Adrenal gland (tissue), 12 donors: ENCODE results near the gene ZNF813. TPM values are rescaled to one million over a fixed set of nuclear protein-coding genes. Genes with fewer than 3 reads are reported as not detected.
"Not testable (repeated sequence)": the region's sequence is repeated elsewhere in the genome, so short reads cannot be mapped to it uniquely, and the experiment has no call there.

Experiments used
- DNase-seq, 7 donors: peaks; one replicate each; pipeline ENCODE4 v3.0.0-alpha.2; 2019 to 2020
- H3K27ac ChIP-seq, 5 donors: fragments of 200-600 bp; sonication (generic) in 4 of 5; 1 replicate in 3 of 5; 2 replicates in 2 of 5; pipeline versions ENCODE4 v1.5.1 to v1.8.0; 2016 to 2020; ENCODE audit warnings: mild to moderate bottlenecking in 1 of 5
- H3K27me3 ChIP-seq: fragments of 200-600 bp; 2 replicates; pipeline ENCODE4 v1.8.0; 2021
- H3K36me3 ChIP-seq, 2 donors: fragments of 200-600 bp; replicated peaks in 1 of 2; 1 replicate in 1 of 2; 2 replicates in 1 of 2; pipeline versions ENCODE4 v1.5.1 to v1.8.0; 2018 to 2022
- H3K4me1 ChIP-seq, 2 donors: fragments of 200-600 bp; replicated peaks in 1 of 2; 1 replicate in 1 of 2; 2 replicates in 1 of 2; pipeline versions ENCODE4 v1.5.1 to v1.8.0; 2018 to 2021
- H3K4me3 ChIP-seq, 4 donors: fragments of 200-600 bp; sonication (generic) in 3 of 4; one replicate each; pipeline ENCODE4 v1.5.1; 2016 to 2018
- H3K9me3 ChIP-seq, 3 donors: fragments of 200-600 bp; sonication (generic) in 1 of 3; replicated peaks in 1 of 3; 1 replicate in 2 of 3; 2 replicates in 1 of 3; pipeline versions ENCODE4 v1.5.1 to v1.8.0; 2016 to 2021
- POLR2A ChIP-seq, 2 donors: fragments of 450-650 bp; IDR thresholded peaks; one replicate each; pipeline ENCODE4 v1.6.1; 2017; ENCODE audit warnings: antibody characterized with exemption in 2 of 2, mild to moderate bottlenecking in 2 of 2, moderate library complexity in 1 of 2
- WGBS, 4 donors: extraction: QIAGEN DNeasy Blood & Tissue Kit in 2 of 4; methylation state at CpG; one replicate each; pipeline versions ENCODE4 v1.1.5 to v1.1.7; 2013 to 2017; 5-methylcytosine and 5-hydroxymethylcytosine counted together
- intact Hi-C, 2 donors: fragments of 100-400 bp; cut with DNase I; formaldehyde crosslinking; loops; one replicate each; pipeline versions ENCODE4 v1.14.1 to v1.15.0; 2022 to 2023
- polyA plus RNA-seq, 3 donors: library from polyadenylated mRNA; stranded (reverse); fragments of 200-250 nt in 2 of 3; fragments of 350-450 nt in 1 of 3; fragmentation: Illumina TruSeq in 1 of 3; extraction: RNeasy Lipid Tissue Mini Kit (QIAGEN cat#74804) in 1 of 3; gene quantifications; one replicate each; pipeline ENCODE4 v1.2.3, GENCODE V29; 2013 to 2014
- total RNA-seq, 9 donors: library from RNA; depleted of rRNA in 4 of 9; stranded (reverse); fragments of >200 nt in 4 of 9; fragments of 120-200 nt in 1 of 9; fragmentation: NEBNext Ultra II Directional in 1 of 9; extraction: Animal tissue kit (Norgen Biotek cat#: 25700) in 1 of 9; gene quantifications; one replicate each; pipeline versions ENCODE4 v1.1.0 to v1.2.4, GENCODE V29; 2013 to 2023
- TF ChIP-seq, protein P1 (sequence below), 6 experiments: fragments of 450-650 bp in 4 of 6; fragments of 200-600 bp in 2 of 6; sonication (generic) in 1 of 6; IDR thresholded peaks; 1 replicate in 5 of 6; 2 replicates in 1 of 6; pipeline versions ENCODE4 v1.5.1 to v1.8.0; 2016 to 2021; ENCODE audit warnings: antibody characterized with exemption in 6 of 6, mild to moderate bottlenecking in 2 of 6, moderate library complexity in 1 of 6
- donor health status: healthy with polysubstance abuse.
- donor health status: Bipolar disorder and iron deficiency.
- donor health status: DM: yes; HTN: yes; CAD: no.
- donor health status: DM: no; HTN: no; CAD: no.
- donor health status: DM: no; HTN: no; CAD: no.
- donor health status: DM: yes; HTN: yes; CAD: no.

Gene ZNF813
- total and polyA plus RNA-seq, 12 donors: 0.51 to 6.4 (median 2.5) TPM

DNA sequence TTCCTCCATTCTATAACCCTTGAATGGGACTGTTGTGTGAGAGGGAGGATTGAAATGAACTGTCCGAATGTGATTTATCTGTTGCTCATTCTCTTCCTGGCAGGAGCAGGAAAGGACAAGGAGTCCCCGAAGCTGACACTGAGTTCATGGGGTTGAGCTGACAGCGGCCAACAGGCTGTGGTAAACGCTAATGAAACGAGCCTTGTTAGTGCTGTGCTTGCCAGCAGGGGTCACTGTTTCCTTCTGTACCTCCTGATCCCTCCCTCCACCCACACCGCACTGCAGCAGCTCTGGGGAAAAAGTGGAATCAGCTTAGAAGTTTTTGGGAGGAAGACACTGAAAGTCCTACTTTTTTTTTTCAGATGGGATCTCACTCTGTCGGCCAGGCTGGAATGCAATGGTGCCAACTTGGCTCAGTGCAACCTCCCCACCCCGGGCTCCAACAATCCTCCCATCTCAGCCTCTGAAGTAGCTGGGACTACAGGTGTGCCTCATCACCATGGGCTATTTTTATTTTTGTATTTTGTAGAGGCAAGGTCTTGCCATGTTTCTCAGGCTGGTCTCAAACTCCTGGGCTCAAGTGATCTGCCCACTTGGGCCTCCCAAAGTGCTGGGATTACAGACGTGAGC is 42.5 kb upstream of the ZNF813 start:
- Histone ChIP-seq H3K27me3 (no peaks in the 10 kb centered on the region), H3K9me3 (no peaks in the 10 kb centered on the region), H3K27ac (peak overlapping the region in 2 of 5 donors; percentile 13 to 81), H3K36me3 (no peaks in the 10 kb centered on the region), H3K4me1 (peaks cover 0 to 5% of the 10 kb centered on the region in 2 donors), H3K4me3 (no peak overlapping the region)
- peak; percentile 76 to 94 (median 85) for DNase-seq
- TF ChIP-seq, protein P1, sequence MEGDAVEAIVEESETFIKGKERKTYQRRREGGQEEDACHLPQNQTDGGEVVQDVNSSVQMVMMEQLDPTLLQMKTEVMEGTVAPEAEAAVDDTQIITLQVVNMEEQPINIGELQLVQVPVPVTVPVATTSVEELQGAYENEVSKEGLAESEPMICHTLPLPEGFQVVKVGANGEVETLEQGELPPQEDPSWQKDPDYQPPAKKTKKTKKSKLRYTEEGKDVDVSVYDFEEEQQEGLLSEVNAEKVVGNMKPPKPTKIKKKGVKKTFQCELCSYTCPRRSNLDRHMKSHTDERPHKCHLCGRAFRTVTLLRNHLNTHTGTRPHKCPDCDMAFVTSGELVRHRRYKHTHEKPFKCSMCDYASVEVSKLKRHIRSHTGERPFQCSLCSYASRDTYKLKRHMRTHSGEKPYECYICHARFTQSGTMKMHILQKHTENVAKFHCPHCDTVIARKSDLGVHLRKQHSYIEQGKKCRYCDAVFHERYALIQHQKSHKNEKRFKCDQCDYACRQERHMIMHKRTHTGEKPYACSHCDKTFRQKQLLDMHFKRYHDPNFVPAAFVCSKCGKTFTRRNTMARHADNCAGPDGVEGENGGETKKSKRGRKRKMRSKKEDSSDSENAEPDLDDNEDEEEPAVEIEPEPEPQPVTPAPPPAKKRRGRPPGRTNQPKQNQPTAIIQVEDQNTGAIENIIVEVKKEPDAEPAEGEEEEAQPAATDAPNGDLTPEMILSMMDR (IDR thresholded peaks at IDR 0.05): peak; percentile 65 to 86 (median 78)
- TF ChIP-seq POLR2A (IDR thresholded peaks at IDR 0.05): no peak
- intact Hi-C loops: loop anchor here in 1 of 2 donors (10.0 kb wide), 1 partner anchor 90 kb away; no protein-coding TSS in a partner anchor
- 22 to 25% (median 23%) methylated on average over 7 to 9 of the region's 9 CpGs for WGBS, 4 donors

DNA sequence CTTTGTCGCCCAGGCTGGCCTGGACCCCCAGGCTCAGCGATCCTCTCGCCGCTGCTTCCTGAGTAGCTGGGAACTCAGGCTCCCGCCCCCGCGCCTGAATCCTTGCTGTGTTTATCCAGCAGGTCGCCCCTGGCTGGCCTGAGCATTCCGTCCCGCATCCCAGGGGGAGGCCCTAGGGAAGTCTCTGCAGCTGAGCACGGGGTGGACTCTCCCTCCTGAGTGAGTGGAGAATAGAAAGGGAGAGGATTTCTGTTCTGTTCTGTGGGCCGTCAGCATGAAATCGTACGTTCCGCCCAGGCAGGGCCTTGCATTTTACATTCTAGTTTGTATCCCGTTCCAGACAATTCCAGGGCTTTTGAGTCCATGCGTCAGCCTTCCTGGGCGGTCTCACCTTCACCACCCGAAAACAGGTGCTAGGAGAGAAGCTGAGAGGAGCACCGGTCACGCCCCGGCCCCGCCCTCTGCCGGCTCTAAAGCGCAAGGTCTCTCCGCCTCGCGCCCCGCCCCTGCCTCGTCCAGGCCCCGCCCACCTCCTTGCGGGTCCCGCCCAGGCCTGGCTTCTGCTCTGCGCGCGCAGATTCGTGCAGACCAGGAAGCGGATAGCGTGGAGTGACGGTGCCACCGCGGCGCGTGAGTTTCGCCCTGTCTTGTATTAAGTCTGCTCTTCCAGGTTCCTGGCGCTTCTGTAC is 36.0 kb upstream of the ZNF813 start, which contains the start of gene ZNF761:
Gene ZNF761 (plus strand): TSS at position 586 of the 689 bp plus-strand sequence. CDS start 15,285 bp downstream, outside the sequence.
- TF ChIP-seq, protein P1 (IDR thresholded peaks at IDR 0.05): peak; percentile 17 to 49 (median 42)
- TF ChIP-seq POLR2A (IDR thresholded peaks at IDR 0.05): peak in 1 of 2 donors; percentile 75
- Histone ChIP-seq H3K27ac (peak within 1 kb of the TSS; percentile 53 to 88 (median 70)), H3K36me3 (no peaks in the 10 kb centered on the region), H3K4me1 (peaks cover 0 to 5% of the 10 kb centered on the region in 2 donors), H3K4me3 (peak within 1 kb of the TSS in 3 of 4 donors; percentile 23 to 70 (median 50)), H3K27me3 (no peaks in the 10 kb centered on the region), H3K9me3 (no peaks in the 10 kb centered on the region)
- intact Hi-C loops: no loop called here
- peak; percentile 95 to 98 (median 97) for DNase-seq
- 1 to 3% (median 2%) methylated on average over 11 to 46 of the region's 46 CpGs for WGBS, 4 donors

DNA sequence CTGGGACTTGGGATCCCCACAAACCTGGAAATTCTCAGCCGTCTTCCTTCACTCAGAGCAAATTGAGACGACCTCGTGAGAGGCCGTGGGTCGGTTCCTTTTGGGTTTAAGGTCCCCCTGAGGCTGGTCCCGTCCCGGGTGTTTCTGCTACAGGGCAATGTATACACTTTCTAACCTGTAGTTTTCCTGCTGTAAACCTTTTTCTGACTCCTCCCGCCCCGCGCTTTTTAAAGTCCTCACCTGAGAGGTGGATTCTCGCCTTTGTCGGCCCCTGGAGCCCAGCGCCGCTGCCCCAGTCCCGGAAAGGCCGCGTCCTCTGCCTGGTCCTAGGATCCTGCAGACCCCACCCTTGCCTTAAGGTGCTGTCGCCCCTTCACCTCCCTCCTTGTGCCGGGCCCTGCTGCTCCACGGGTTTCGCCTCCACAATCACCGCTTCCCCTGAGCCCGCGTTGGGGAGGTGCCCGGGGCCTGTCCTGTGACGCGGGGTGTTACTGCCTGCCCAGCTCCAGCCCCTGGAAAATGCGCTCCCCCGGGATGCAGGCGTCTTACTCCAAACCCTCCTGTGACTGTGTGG is 35.4 kb upstream of the ZNF813 start:
- peak overlapping the region in 4 of 5 donors; percentile 55 to 75 (median 70) for H3K27ac ChIP-seq
- TF ChIP-seq POLR2A (IDR thresholded peaks at IDR 0.05): no peak
- TF ChIP-seq, protein P1 (IDR thresholded peaks at IDR 0.05): no peak
- peak overlapping the region in 3 of 4 donors; percentile 23 to 70 (median 50) for H3K4me3 ChIP-seq
- H3K9me3 ChIP-seq: no peaks in the 10 kb centered on the region
- intact Hi-C loops: no loop called here
- H3K36me3 ChIP-seq: no peaks in the 10 kb centered on the region
- peaks cover 0 to 5% of the 10 kb centered on the region in 2 donors for H3K4me1 ChIP-seq
- DNase-seq: peak in 4 of 7 donors; percentile 21 to 40 (median 30)
- no peaks in the 10 kb centered on the region for H3K27me3 ChIP-seq
- 0 to 1% (median 1%) methylated on average over 25 to 30 of the region's 30 CpGs for WGBS, 4 donors

DNA sequence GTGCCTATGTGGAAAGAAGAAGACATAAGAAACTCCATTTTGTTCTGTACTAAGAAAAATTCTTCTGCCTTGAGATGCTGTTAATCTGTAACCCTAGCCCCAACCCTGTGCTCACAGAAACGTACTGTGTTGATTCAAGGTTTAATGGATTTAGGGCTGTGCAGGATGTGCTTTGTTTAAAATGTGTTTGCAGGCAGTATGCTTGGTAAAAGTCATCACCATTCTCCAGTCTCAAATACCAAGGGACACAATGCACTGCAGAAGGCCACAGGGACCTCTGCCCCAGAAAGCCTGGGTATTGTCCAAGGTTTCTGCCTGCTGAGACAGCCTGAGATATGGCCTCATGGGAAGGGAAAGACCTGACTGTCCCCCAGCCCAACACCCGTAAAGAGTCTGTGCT is 23.7 kb upstream of the ZNF813 start:
- H3K27me3 ChIP-seq, H3K4me3 ChIP-seq, intact Hi-C loops, H3K27ac ChIP-seq, DNase-seq, H3K4me1 ChIP-seq, H3K9me3 ChIP-seq: not testable (repeated sequence)
- peaks cover 0 to 12% of the 10 kb centered on the region in 2 donors for H3K36me3 ChIP-seq
- 90 to 97% (median 93%) methylated on average over 2 of the region's 2 CpGs for WGBS, 4 donors

DNA sequence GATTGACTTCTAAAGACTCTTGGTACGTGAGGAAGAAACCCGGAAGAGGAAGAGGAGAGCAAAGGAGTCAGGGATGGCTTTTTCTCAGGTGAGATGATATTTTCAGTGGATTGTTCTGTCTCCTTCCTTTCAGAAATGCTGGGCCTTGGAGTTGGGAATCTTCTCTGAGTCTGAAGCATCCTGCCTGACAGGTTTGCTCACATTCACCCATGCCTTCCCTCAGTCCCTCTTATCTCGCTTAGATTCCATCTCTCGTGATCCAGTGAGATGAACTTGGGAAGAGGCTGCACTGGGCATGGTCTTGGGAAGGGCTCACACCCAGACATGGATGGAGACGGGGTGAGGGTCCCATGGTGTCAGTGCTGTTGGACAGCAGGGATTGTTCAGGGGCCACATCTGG is 20.3 kb upstream of the ZNF813 start:
- intact Hi-C loops: not testable (repeated sequence)
- 92 to 98% (median 95%) methylated on average over 5 of the region's 5 CpGs for WGBS, 4 donors
- H3K36me3 ChIP-seq: peaks cover 0 to 23% of the 10 kb centered on the region in 2 donors

More for the DNA sequence above, 20.3 kb upstream of the ZNF813 start:
- not testable (repeated sequence) for H3K27ac ChIP-seq, H3K27me3 ChIP-seq, H3K9me3 ChIP-seq, H3K4me1 ChIP-seq, DNase-seq, H3K4me3 ChIP-seq
